ENCODE data around the gene ATP8A2.
"Not testable (repeated sequence)": the region's sequence is repeated elsewhere in the genome, so short reads cannot be mapped to it uniquely, and the experiment has no call there.

The ATP8A2 gene

DNA sequence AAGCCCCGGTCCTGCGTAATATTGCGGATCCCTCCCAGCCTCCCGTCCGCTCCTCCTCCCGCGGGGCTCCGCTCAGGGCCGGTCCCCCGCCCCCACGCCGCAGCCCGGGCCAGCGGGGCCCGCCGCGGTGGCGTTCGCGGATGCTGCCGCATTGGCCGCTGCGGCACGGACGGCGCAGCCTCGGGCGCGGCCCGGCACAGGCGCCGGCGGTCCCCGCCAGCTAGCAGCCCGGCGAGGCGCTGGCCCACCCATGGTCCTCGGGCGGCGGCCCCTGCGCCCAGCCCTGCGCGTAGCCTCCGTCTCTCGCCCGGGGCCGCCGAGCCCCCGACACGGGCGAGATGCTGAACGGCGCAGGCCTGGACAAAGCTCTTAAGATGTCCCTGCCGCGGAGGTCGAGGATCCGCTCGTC lies at the start of gene ATP8A2:
Gene ATP8A2 (plus strand): TSS at position 100 of the 409 bp plus-strand sequence. CDS start 239 bp downstream, at position 339.
- DNase-seq = no peak

GRCh38 chr13:25324100-25324499 lies 47.7 kb upstream of the ATP8A2 start:
- DNase-seq = no peak

- DNase-seq = no peak
These were observed 42.1 kb upstream of the ATP8A2 start for GRCh38 chr13:25329706-25330105.

DNA sequence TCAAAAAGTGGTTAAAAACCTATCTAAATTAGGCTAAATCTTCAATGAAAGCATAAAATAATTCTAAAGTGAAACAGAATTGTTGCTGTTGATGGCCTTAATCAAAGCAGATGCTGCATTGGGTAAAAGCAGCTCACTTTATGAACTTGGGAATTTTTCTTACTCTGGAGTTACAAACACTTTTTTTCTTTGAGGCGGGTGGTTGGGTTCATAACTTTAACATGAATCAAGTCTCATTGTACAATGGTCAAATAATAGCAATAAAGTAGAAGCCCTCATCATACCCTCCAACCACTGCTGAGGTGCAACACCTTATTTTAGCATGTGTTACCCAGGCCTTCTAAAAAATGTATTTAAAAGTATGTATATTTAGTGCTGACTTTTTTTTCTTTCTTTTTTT lies 41.2 kb upstream of the ATP8A2 start:
- DNase-seq = no peak

- no peak for DNase-seq
These were observed 35.9 kb upstream of the ATP8A2 start for GRCh38 chr13:25335856-25336255.

- DNase-seq = no peak
These were observed 26.2 kb upstream of the ATP8A2 start for GRCh38 chr13:25345576-25345975.

GRCh38 chr13:25347151-25347550 lies 24.6 kb upstream of the ATP8A2 start:
- DNase-seq = no peak

DNA sequence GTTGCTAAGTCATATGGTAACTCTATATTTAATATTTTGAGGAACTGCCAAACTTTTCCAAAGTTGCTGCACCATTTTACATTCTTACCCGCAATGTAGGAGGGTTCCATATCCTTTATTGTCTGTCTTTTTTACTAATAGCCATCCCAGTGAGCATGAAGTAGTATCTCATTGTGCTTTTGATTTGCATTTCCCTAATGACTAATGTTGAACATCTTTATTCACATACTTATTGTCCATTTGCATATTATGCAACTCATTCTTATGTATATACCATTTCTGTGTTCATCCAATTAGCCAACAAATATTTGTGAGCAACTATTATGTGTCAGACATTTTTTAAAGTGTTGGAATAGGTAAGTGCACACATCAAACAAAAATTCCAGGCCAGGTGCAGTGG lies 20.4 kb upstream of the ATP8A2 start:
- no peak for DNase-seq

DNA sequence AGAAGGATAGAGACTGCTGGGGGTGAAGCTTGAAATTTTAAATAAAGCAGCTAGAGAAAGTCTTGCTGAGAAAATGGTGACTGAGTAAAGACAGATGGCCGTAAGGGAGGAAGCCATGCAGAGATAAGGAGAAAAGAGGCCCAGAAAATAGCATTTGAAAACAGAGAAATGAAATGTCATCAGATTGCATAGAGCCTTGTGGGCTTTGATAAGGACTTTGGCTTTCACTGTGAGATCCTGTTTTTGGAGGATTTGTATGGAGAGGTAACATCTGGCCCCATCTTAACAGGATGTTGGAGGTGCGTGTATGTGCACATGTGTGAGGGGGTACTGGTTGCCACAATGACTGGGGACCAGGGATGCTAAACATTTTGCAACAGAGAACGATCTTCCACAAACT lies 19.5 kb upstream of the ATP8A2 start:
- no peak for DNase-seq

GRCh38 chr13:25352806-25353205 lies 19.0 kb upstream of the ATP8A2 start:
- DNase-seq = no peak

- no peak for DNase-seq
These were observed 18.4 kb upstream of the ATP8A2 start for GRCh38 chr13:25353344-25353743.

DNA sequence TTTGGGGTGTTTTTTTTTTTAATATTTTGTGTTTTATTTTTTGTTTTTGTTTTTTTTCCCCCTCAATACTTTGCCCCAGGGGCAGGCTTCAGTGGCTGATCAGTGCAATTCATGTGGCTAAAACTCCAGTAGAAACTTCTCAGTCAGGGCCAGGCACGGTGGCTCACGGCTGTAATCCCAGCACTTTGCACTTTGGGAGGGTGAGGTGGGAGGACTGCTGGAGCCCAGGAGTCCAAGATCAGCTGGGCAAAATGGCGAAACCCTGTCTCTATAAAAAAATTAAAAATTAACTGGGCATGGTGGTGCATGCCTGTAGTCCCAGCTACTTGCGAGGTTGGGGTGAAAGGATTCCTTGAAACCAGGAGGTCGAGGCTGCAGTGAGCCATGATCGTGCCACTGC lies 17.4 kb upstream of the ATP8A2 start:
- no peak for DNase-seq

DNA sequence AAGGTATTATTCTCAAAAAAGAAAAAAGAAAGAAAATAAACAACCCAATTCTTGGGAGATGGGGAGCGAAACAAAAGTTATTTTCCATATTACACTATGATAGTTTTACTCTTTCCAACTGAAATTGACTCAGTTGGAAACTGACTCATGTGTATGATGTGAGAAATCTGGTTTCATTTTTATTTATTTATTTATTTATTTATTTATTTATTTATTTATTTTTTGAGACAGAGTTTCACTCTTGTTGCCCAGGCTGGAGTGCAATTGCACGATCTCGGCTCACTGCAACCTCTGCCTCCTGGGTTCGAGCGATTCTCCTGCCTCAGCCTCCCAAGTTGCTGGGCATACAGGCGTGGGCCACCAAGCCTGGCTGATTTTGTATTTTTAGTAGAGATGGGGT lies 11.3 kb upstream of the ATP8A2 start:
- not testable (repeated sequence) for DNase-seq

DNA sequence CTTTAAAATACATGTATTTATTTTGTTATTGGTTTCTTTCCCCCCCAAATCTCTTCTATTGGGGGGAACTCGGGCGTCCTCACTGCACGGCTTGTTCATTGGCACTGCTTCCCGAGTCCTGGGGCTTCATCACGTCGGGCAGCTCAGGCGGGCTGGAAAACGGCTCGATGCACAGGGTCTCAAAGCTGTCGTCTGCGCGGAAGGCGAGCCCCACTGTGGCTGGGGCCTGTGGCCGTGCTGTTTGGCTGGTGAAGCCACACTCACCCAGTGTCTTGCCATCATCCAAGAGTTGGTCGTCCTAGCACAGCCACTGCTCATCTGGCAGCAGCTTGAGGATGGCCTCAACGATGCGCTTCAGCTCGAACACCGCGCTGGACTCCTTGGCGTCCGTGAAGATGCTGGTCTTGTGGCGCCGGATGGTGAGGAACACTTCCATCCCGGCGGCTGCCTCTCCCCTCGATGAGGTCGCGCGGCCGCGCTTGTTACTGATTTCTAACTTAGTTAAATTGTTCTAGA lies 6.0 kb upstream of the ATP8A2 start:
- DNase-seq = no peak

DNA sequence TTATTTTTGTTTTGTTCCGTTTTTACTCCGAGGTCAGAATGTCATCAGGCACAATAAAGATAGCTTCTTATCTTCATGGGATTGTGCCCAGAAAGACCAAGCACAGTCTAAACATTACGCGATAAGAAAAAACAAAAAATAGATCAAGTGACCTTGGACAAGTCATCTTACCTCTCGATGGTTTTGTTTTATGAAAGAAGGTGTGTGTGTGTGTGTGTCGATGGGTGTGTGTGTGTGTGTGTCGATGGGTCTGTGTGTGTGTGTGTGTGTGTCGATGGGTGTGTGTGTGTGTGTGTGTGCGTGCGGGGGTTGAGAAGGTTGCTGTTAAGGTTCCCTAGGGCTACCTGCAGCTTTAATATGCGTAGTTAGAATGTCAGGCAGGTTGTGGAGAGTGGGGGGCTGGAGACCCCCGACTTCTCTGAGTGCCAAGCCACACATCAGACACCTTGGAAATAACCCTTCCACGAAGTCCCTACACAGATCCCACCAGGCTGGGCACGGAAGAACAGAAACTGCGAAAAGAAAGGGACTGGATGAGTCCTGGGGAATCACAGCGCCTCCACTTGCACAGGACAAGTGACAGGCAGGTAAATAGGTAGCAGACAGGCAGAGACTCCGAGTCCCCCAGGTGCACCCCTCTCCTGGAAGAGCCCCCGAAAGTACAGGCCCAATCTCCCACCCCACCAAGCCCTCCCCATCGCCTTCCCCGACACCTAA lies 458 bp upstream of the ATP8A2 start:
- no peak for DNase-seq

GRCh38 chr13:25372284-25373081 lies 709 bp downstream of the ATP8A2 start:
- no peak for DNase-seq

DNA sequence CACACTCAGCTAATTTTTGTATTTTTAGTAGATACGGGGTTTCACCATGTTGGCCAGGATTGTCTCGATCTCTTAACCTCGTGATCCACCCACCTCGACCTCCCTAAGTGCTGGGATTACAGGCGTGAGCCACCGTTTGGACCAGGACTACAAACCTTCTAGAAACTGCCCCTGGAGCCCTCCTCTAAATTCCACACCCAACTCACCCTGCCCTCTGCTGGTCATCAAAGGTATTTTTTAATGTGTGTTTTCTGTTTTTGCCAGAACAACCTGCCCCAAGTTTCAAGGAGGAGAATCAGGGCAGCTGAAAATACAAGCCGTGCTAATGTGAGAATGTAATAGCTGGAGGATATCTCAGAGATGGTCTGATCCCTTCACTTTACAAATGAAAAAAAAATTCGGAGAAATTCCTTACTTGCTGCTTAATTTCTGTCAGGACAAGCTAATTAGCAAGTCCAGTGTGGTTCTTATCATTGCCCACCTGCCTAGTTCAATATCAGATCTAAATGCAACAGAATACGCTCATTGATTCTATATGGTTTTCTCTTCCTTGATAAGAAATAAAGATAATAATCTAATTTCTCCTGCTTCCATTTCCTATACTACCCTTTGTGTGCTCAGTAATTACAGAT lies 4.1 kb downstream of the ATP8A2 start:
- no peak for DNase-seq

DNA sequence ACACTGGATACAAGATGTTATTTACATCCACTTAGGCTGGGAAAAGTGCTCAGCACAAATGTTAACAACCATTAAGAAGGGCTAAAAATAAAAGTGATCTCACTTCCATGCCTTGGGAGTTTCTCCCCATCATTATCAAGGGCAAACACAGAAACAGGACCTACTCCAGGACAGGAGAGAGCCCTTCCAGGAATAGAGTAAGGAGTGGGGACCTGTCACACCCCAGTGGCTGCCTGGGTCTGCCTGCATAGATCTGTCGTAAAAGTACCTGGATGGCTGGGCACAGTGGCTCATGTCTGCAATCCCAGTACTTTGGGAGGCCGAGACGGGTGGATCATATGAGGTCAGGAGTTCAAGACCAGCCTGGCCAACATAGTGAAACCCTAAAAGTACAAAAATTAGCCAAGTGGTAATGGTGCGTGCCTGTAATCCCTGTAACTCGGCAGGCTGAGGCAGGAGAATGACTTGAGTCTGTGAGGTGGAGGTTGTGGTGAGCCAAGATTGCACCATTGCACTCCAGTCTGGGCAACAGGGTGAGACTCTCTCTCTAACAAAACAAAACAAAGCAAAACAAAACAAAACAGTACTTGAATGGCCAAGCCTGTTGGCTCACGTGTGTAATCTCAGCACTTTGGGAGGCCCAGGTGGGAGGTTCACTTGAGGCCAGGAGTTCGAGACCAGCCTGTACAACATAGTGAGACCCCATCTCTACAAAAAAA lies 5.6 kb downstream of the ATP8A2 start:
- no peak for DNase-seq

- DNase-seq = no peak
These were observed 6.8 kb downstream of the ATP8A2 start for GRCh38 chr13:25378528-25378927.

GRCh38 chr13:25379011-25379410 lies 7.2 kb downstream of the ATP8A2 start:
- DNase-seq = no peak

DNA sequence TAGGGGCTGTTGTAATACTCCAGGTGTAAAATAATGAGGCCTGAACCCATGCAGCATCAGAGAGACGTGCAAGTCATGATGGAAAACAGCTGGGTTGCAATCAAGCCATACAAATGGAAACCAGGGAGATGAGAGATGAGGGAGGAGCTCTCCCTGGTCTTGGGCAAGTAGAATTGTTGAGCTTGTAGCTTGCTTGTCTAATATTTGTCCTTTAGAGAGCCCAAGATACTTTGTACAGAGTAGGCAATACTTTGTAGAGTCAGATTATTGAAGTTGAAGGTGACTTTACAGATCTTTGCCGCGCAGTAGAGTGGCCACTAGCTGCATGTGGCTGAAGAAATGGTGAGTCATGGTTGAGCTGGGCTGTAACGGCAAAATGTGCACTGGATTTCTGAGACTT lies 8.3 kb downstream of the ATP8A2 start:
- DNase-seq = no peak

DNA sequence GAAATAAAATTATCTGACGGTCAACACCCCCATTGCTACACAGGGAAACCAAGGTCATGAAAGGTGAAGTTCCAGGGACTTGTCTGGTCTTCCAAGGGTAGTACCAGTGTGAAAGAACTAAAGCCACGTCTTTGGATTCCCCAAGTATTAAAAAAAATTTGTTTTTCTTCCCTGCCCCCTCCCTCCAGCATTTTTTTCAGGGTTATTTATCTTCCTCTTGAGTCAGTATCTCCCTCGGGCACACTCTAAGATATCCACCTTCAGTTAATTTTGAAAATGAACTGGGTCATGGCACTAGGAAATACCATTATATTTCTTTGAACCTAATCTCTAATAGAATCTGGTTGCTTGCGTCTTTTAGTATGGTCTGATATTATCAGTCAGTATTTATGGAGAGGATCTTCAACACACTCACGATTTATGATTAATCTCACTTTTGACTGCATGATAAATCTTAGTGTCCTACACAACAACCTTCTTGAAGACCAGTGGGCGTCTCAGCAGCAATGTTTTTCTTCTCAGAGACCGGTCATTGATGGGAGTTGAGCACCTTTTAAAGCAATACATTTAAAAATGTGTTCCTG lies 9.1 kb downstream of the ATP8A2 start:
- no peak for DNase-seq
